Lung (tissue), 12 donors: ENCODE results near the gene SECTM1. TPM values are rescaled to one million over a fixed set of nuclear protein-coding genes. Genes with fewer than 3 reads are reported as not detected.

Source experiments
- ATAC-seq: fragments of 200-7000 bp; cut with Tn5 transposase; one replicate; pipeline ENCODE4 v1.9.1; 2020; ENCODE audit warnings: moderate number of reproducible peaks; ENCODE audit not compliant: insufficient read depth, low FRiP score
- DNase-seq, 3 donors: peaks; one replicate each; pipeline ENCODE4 v3.0.0-alpha.2; 2013 to 2017
- H3K27ac ChIP-seq, 2 donors: one replicate each; pipeline ENCODE4 v1.5.1; 2013; ENCODE audit warnings: mild to moderate bottlenecking in 2 of 2, moderate library complexity in 2 of 2, control low read depth in 1 of 2, inconsistent platforms in 1 of 2, low read depth in 1 of 2, low read length in 1 of 2
- H3K27me3 ChIP-seq, 3 donors: one replicate each; pipeline ENCODE4 v1.5.1; 2013; ENCODE audit warnings: low read length in 2 of 3; ENCODE audit not compliant: control insufficient read depth in 3 of 3, insufficient read depth in 3 of 3
- H3K36me3 ChIP-seq, 4 donors: one replicate each; pipeline ENCODE4 v1.5.1; 2013; ENCODE audit warnings: low read length in 4 of 4, mild to moderate bottlenecking in 1 of 4, moderate library complexity in 1 of 4; ENCODE audit not compliant: control insufficient read depth in 4 of 4, insufficient read depth in 4 of 4
- H3K4me1 ChIP-seq, 5 donors: one replicate each; pipeline ENCODE4 v1.5.1; 2013; ENCODE audit warnings: low read length in 5 of 5, mild to moderate bottlenecking in 2 of 5, moderate library complexity in 1 of 5; ENCODE audit not compliant: control insufficient read depth in 5 of 5, insufficient read depth in 5 of 5
- H3K4me3 ChIP-seq: one replicate; pipeline ENCODE4 v1.5.1; 2013; ENCODE audit warnings: mild to moderate bottlenecking, control low read depth, moderate library complexity
- H3K9ac ChIP-seq, 2 donors: one replicate each; pipeline ENCODE4 v1.5.1; 2013; ENCODE audit warnings: low read length in 2 of 2, control low read depth in 1 of 2; ENCODE audit not compliant: insufficient read depth in 1 of 2
- H3K9me3 ChIP-seq, 4 donors: one replicate each; pipeline ENCODE4 v1.5.1; 2013; ENCODE audit warnings: low read length in 3 of 4, mild to moderate bottlenecking in 1 of 4, moderate library complexity in 1 of 4; ENCODE audit not compliant: control insufficient read depth in 4 of 4, insufficient read depth in 3 of 4
- WGBS, 2 donors: extraction: QIAGEN DNeasy Blood & Tissue Kit; methylation state at CpG; one replicate each; pipeline ENCODE4 v1.1.7; 2013; 5-methylcytosine and 5-hydroxymethylcytosine counted together
- polyA plus RNA-seq, 2 donors: library from polyadenylated mRNA; stranded (reverse); fragments of 200-250 nt; gene quantifications; one replicate each; pipeline ENCODE4 v1.2.1, GENCODE V29; 2013
- total RNA-seq, 2 donors: library from RNA; depleted of rRNA in 1 of 2; stranded (reverse); fragments of >200 nt in 1 of 2; gene quantifications; one replicate each; pipeline ENCODE4 v1.2.1, GENCODE V29; 2014 to 2021
- TF ChIP-seq, protein P1 (sequence below): IDR thresholded peaks from 2 replicates; pipeline ENCODE4 v1.5.1; 2012; ENCODE audit warnings: mild to moderate bottlenecking; ENCODE audit errors: control extremely low read depth, extremely low read depth
- donor health status: control.
- donor health status: control.
- donor health status: Bipolar disorder and iron deficiency.
- donor health status: healthy.
- donor health status: DM: yes; HTN: yes; CAD: no.

Gene SECTM1
- total and polyA plus RNA-seq, 4 donors = 12.5 to 68.6 (median 26.4) TPM

GRCh38 chr17:82300228-82300627 lies 33.3 kb downstream of the SECTM1 start:
- H3K36me3 ChIP-seq = no peaks in the 10 kb centered on the region
- 93 to 95% methylated on average over 13 of the region's 13 CpGs for WGBS, 2 donors
- no peak overlapping the region for H3K27ac ChIP-seq
- no peak overlapping the region for H3K9ac ChIP-seq
- no peak for ATAC-seq
- no peak overlapping the region for H3K4me3 ChIP-seq
- peaks cover 2 to 32% (median 6%) of the 10 kb centered on the region in 5 donors for H3K4me1 ChIP-seq
- no peaks in the 10 kb centered on the region for H3K27me3 ChIP-seq
- DNase-seq = no peak
- H3K9me3 ChIP-seq = no peaks in the 10 kb centered on the region
- TF ChIP-seq, protein P1, sequence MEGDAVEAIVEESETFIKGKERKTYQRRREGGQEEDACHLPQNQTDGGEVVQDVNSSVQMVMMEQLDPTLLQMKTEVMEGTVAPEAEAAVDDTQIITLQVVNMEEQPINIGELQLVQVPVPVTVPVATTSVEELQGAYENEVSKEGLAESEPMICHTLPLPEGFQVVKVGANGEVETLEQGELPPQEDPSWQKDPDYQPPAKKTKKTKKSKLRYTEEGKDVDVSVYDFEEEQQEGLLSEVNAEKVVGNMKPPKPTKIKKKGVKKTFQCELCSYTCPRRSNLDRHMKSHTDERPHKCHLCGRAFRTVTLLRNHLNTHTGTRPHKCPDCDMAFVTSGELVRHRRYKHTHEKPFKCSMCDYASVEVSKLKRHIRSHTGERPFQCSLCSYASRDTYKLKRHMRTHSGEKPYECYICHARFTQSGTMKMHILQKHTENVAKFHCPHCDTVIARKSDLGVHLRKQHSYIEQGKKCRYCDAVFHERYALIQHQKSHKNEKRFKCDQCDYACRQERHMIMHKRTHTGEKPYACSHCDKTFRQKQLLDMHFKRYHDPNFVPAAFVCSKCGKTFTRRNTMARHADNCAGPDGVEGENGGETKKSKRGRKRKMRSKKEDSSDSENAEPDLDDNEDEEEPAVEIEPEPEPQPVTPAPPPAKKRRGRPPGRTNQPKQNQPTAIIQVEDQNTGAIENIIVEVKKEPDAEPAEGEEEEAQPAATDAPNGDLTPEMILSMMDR = no peak

- Histone ChIP-seq H3K27ac (peak overlapping the region in 1 of 2 donors; percentile 93), H3K9me3 (no peaks in the 10 kb centered on the region), H3K36me3 (no peaks in the 10 kb centered on the region), H3K4me3 (no peak overlapping the region), H3K4me1 (peaks cover 4 to 28% (median 6%) of the 10 kb centered on the region in 5 donors), H3K27me3 (no peaks in the 10 kb centered on the region), H3K9ac (no peak overlapping the region)
- DNase-seq = no peak
- 87 to 96% methylated on average over 10 of the region's 10 CpGs for WGBS, 2 donors
- TF ChIP-seq, protein P1 = no peak
- no peak for ATAC-seq
Observed at GRCh38 chr17:82299452-82299851, 34.1 kb downstream of the SECTM1 start.

GRCh38 chr17:82298538-82299421 lies 34.8 kb downstream of the SECTM1 start:
- Histone ChIP-seq H3K27ac (peak overlapping the region; percentile 63 to 93), H3K4me1 (peaks cover 7 to 26% (median 11%) of the 10 kb centered on the region in 5 donors), H3K4me3 (no peak overlapping the region), H3K9me3 (no peaks in the 10 kb centered on the region), H3K9ac (no peak overlapping the region), H3K27me3 (no peaks in the 10 kb centered on the region), H3K36me3 (no peaks in the 10 kb centered on the region)
- TF ChIP-seq, protein P1 = no peak
- DNase-seq (no peak), ATAC-seq (no peak)
- 64 to 68% methylated on average over 27 of the region's 27 CpGs for WGBS, 2 donors
